Breast epithelium (tissue), 3 donors: ENCODE results near the gene C6orf15.

Experiments
- POLR2A ChIP-seq: fragments of 450-650 bp; IDR thresholded peaks from one replicate; pipeline ENCODE4 v1.6.1; 2016; ENCODE audit warnings: antibody characterized with exemption, mild to moderate bottlenecking, moderate library complexity
- TF ChIP-seq, protein P1 (sequence below), 3 donors: fragments of 450-650 bp; IDR thresholded peaks; one replicate each; pipeline ENCODE4 v1.5.1; 2016 to 2017; ENCODE audit warnings: antibody characterized with exemption in 3 of 3, mild to moderate bottlenecking in 3 of 3, moderate library complexity in 3 of 3

DNA sequence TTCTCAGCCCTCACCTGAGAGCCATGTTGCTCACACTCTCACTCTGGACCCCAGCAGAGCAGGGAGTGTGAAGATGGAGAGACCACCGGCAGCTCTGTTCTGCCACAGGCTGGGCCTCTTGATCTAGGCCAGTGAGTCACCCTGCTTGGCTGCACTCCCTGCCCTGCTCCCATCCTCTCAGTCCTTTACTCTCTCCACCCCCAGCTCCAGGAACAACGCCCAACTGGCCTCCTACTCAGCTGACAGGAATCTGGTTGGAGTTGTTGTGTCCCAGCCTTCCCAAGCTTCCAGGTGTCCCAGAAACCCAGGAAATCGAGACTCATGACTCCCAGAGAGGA is 2.1 kb upstream of the C6orf15 start, which contains the start of gene PSORS1C1:
- no peak for TF ChIP-seq POLR2A
- TF ChIP-seq, protein P1, sequence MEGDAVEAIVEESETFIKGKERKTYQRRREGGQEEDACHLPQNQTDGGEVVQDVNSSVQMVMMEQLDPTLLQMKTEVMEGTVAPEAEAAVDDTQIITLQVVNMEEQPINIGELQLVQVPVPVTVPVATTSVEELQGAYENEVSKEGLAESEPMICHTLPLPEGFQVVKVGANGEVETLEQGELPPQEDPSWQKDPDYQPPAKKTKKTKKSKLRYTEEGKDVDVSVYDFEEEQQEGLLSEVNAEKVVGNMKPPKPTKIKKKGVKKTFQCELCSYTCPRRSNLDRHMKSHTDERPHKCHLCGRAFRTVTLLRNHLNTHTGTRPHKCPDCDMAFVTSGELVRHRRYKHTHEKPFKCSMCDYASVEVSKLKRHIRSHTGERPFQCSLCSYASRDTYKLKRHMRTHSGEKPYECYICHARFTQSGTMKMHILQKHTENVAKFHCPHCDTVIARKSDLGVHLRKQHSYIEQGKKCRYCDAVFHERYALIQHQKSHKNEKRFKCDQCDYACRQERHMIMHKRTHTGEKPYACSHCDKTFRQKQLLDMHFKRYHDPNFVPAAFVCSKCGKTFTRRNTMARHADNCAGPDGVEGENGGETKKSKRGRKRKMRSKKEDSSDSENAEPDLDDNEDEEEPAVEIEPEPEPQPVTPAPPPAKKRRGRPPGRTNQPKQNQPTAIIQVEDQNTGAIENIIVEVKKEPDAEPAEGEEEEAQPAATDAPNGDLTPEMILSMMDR (IDR thresholded peaks at IDR 0.05): no peak
